T-helper 22 cell (primary cell): Measurements from ENCODE around the gene SIRT6.
A peak's percentile ranks its signal among the peaks of the same experiment; 100 is the strongest.
"Not testable (repeated sequence)": the region's sequence is repeated elsewhere in the genome, so short reads cannot be mapped to it uniquely, and the experiment has no call there.

ENCODE experiments used
- DNase-seq: peaks from one replicate; pipeline ENCODE4 v3.0.0-alpha.2; 2020; ENCODE audit warnings: low read depth

SIRT6 gene

GRCh38 chr19:4199699-4200293 is 17.4 kb upstream of the SIRT6 start:
- DNase-seq: no peak

GRCh38 chr19:4198467-4199126 is 16.2 kb upstream of the SIRT6 start:
- DNase-seq: no peak

GRCh38 chr19:4197625-4198466 is 15.5 kb upstream of the SIRT6 start:
- no peak for DNase-seq

- no peak for DNase-seq
Measured at GRCh38 chr19:4197228-4197624, 14.9 kb upstream of the SIRT6 start.

- DNase-seq: no peak
Measured at GRCh38 chr19:4196587-4197148, 14.3 kb upstream of the SIRT6 start.

GRCh38 chr19:4196009-4196408 is 13.6 kb upstream of the SIRT6 start:
- DNase-seq: no peak

- no peak for DNase-seq
Measured at GRCh38 chr19:4194353-4194752, 12.0 kb upstream of the SIRT6 start.

- not testable (repeated sequence) for DNase-seq
Measured at GRCh38 chr19:4192537-4192936, 10.2 kb upstream of the SIRT6 start.

GRCh38 chr19:4189641-4190040 is 7.3 kb upstream of the SIRT6 start:
- DNase-seq: no peak

GRCh38 chr19:4187313-4188122 is 5.2 kb upstream of the SIRT6 start:
- no peak for DNase-seq

- peak; percentile 26 for DNase-seq
Measured at GRCh38 chr19:4186087-4186993, 4.0 kb upstream of the SIRT6 start.

- no peak for DNase-seq
Measured at GRCh38 chr19:4185413-4186086, 3.2 kb upstream of the SIRT6 start.

GRCh38 chr19:4184718-4185352 is 2.5 kb upstream of the SIRT6 start:
- no peak for DNase-seq

- no peak for DNase-seq
Measured at GRCh38 chr19:4183967-4184717, 1.8 kb upstream of the SIRT6 start.

- no peak for DNase-seq
Measured at GRCh38 chr19:4181053-4181508, 1.3 kb downstream of the SIRT6 start.

GRCh38 chr19:4178990-4179389 is 3.4 kb downstream of the SIRT6 start:
- DNase-seq: no peak

- no peak for DNase-seq
Measured at GRCh38 chr19:4177146-4177545, 5.2 kb downstream of the SIRT6 start.

GRCh38 chr19:4175669-4175931 is 6.8 kb downstream of the SIRT6 start:
- no peak for DNase-seq
